RWPE1 (cell line): ENCODE results near the gene PDXP.
"Not testable (repeated sequence)": the region's sequence is repeated elsewhere in the genome, so short reads cannot be mapped to it uniquely, and the experiment has no call there.

ENCODE experiments used
- CTCF ChIA-PET: fragments of 350-600 bp; sonication (Branson Sonifier 250); formaldehyde crosslinking; extraction: SDS; loops from one replicate; lab custom pipeline; 2021; lab: Yijun Ruan, JAX
- POLR2A ChIA-PET: fragments of 400-600 bp; formaldehyde crosslinking; extraction: SDS; loops from one replicate; lab custom pipeline; 2020; ENCODE audit warnings: antibody characterized with exemption; ENCODE audit not compliant: low non-redundant PET; lab: Yijun Ruan, JAX
- DNase-seq: peaks from one replicate; pipeline ENCODE4 v3.0.0; 2012; ENCODE audit warnings: low spot score
- H3K27ac ChIP-seq: fragments of 450-650 bp; 2 replicates; pipeline ENCODE4 v1.5.1; 2017
- TF ChIP-seq, protein P1 (sequence below): fragments of 450-650 bp; conservative IDR thresholded peaks from 2 replicates; pipeline ENCODE4 v1.5.1; 2017; ENCODE audit warnings: low read depth, mild to moderate bottlenecking

Gene PDXP

GRCh38 chr22:37654563-37655251 lies 3.8 kb upstream of the PDXP start:
- ChIA-PET CTCF (no interaction called here), POLR2A (no interaction called here)
- peak overlapping the region; percentile 24; the same call in 1 of the 2 replicates for H3K27ac ChIP-seq
- no peak for DNase-seq
- TF ChIP-seq, protein P1, sequence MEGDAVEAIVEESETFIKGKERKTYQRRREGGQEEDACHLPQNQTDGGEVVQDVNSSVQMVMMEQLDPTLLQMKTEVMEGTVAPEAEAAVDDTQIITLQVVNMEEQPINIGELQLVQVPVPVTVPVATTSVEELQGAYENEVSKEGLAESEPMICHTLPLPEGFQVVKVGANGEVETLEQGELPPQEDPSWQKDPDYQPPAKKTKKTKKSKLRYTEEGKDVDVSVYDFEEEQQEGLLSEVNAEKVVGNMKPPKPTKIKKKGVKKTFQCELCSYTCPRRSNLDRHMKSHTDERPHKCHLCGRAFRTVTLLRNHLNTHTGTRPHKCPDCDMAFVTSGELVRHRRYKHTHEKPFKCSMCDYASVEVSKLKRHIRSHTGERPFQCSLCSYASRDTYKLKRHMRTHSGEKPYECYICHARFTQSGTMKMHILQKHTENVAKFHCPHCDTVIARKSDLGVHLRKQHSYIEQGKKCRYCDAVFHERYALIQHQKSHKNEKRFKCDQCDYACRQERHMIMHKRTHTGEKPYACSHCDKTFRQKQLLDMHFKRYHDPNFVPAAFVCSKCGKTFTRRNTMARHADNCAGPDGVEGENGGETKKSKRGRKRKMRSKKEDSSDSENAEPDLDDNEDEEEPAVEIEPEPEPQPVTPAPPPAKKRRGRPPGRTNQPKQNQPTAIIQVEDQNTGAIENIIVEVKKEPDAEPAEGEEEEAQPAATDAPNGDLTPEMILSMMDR: no peak

DNA sequence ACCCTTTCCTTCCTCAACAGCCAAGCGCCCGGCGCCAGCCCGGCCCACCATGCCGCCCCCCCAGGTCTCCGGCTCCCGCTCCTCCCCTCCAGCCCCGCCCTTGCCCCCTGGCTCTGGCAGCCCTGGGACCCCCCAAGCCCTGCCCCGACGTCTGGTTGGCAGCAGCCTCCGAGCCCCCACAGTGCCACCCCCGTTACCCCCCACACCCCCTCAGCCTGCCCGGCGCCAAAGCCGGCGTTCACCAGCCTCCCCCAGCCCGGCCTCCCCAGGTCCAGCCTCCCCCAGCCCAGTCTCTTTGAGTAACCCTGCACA lies 3.3 kb upstream of the PDXP start:
- no peak overlapping the region for H3K27ac ChIP-seq
- no peak for DNase-seq
- ChIA-PET CTCF (no interaction called here), POLR2A (no interaction called here)
- TF ChIP-seq, protein P1: no peak

- CTCF ChIA-PET, POLR2A ChIA-PET, DNase-seq: not testable (repeated sequence)
- H3K27ac ChIP-seq: peak overlapping the region; percentile 50
These were observed 1.9 kb upstream of the PDXP start for GRCh38 chr22:37656583-37656982.

- DNase-seq: no peak
- TF ChIP-seq, protein P1: no peak
- CTCF ChIA-PET: interaction anchor here (0.6 to 1.9 kb wide), 3 partner anchors 14 to 60 kb away, joined by 3 to 6 read pairs (median 3); no protein-coding TSS in a partner anchor
- POLR2A ChIA-PET: interaction anchor here (0.6 to 1.0 kb wide), 2 partner anchors 18 to 1133 kb away, joined by 3 to 6 read pairs; partner anchors contain the start of gene LGALS1
- H3K27ac ChIP-seq: peak overlapping the region; percentile 80
These were observed 862 bp upstream of the PDXP start for GRCh38 chr22:37657590-37658132.

DNA sequence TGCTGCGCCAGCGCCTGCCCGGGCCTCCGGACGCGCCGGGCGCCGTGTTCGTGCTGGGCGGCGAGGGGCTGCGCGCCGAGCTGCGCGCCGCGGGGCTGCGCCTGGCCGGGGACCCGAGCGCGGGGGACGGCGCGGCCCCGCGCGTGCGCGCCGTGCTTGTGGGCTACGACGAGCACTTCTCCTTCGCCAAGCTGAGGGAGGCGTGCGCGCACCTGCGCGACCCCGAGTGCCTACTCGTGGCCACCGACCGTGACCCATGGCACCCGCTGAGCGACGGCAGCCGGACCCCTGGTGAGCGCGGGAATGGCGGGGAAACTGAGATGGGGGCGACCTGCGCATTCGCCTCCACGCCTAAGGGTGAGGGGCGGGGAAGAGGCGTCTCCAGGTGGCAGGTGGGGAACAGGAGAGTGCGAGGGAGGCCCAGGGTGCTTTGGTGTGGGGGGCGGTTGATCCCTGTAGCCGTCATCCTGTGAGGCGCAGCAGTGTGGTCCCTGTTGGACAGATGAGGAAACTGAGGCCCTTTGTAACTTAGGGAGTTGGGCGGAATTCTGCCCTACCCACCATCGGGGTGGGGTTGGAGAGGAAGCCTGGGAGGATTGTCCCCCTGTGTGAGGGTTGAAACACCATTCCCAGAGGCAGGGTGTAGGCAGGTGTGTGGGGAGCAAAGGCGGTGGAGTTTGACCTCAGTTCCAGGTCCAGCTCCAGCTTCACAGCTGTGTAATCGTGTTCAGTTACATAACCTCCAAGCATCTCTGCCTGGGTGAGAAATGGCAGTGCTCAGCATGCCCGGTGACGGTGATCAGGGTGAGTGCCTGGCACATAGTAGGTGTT lies 758 bp downstream of the PDXP start:
- peak overlapping the region; percentile 80 for H3K27ac ChIP-seq
- no peak for DNase-seq
- CTCF ChIA-PET: interaction anchor here (1.9 kb wide), 1 partner anchor 16 kb away, joined by 6 read pairs; no protein-coding TSS in a partner anchor
- TF ChIP-seq, protein P1: no peak
- POLR2A ChIA-PET: interaction anchor here (0.8 kb wide), 1 partner anchor 75 kb away, joined by 3 read pairs; no protein-coding TSS in a partner anchor

- TF ChIP-seq, protein P1: no peak
- H3K27ac ChIP-seq: peak overlapping the region; percentile 80
- DNase-seq: no peak
- POLR2A ChIA-PET: no interaction called here
- CTCF ChIA-PET: no interaction called here
These were observed 1.6 kb downstream of the PDXP start for GRCh38 chr22:37659897-37660708.
